Astrocyte (in vitro differentiated cells and primary cell): Measurements from ENCODE around the gene SPPL3. TPM values are rescaled to one million over a fixed set of nuclear protein-coding genes. Genes with fewer than 3 reads are reported as not detected.

Experiments used
- DNase-seq: peaks from one replicate; pipeline ENCODE4 v3.0.0-alpha.2; 2010; ENCODE audit warnings: low read depth
- FAIRE-seq: peaks from 2 replicates; lab custom pipeline; 2011; peaks lifted over from hg19 to GRCh38; lab: Jason Lieb, UNC
- H2AFZ ChIP-seq: 2 replicates; pipeline ENCODE4 v1.6.0; 2012; ENCODE audit warnings: low read depth, low read length, inconsistent platforms
- H3K27ac ChIP-seq: 2 replicates; pipeline ENCODE4 v1.5.1; 2011; ENCODE audit warnings: low read depth, low read length, inconsistent platforms
- H3K27me3 ChIP-seq: 2 replicates; pipeline ENCODE4 v1.6.0; 2011; ENCODE audit warnings: low read length, inconsistent platforms; ENCODE audit not compliant: insufficient read depth
- H3K36me3 ChIP-seq: 2 replicates; pipeline ENCODE4 v1.5.1; 2011; ENCODE audit warnings: low read length, inconsistent platforms; ENCODE audit not compliant: insufficient read depth
- H3K4me1 ChIP-seq: 2 replicates; pipeline ENCODE4 v1.5.1; 2011; ENCODE audit warnings: low read length, inconsistent platforms; ENCODE audit not compliant: insufficient read depth
- H3K4me2 ChIP-seq: 2 replicates; pipeline ENCODE4 v1.6.0; 2012; ENCODE audit warnings: low read length, inconsistent platforms
- H3K4me3 ChIP-seq: 2 replicates; pipeline ENCODE4 v1.5.1; 2011; ENCODE audit warnings: low read depth, mild to moderate bottlenecking, low read length, inconsistent platforms; ENCODE audit not compliant: insufficient read depth
- H3K79me2 ChIP-seq: 2 replicates; pipeline ENCODE4 v1.6.0; 2012; ENCODE audit warnings: mild to moderate bottlenecking, low read length, inconsistent platforms; ENCODE audit not compliant: insufficient read depth
- H3K9ac ChIP-seq: 2 replicates; pipeline ENCODE4 v1.6.0; 2012; ENCODE audit warnings: mild to moderate bottlenecking, low read length, inconsistent platforms
- H3K9me3 ChIP-seq: 2 replicates; pipeline ENCODE4 v1.5.1; 2012; ENCODE audit warnings: low read depth, mild to moderate bottlenecking, low read length, inconsistent platforms; ENCODE audit not compliant: insufficient read depth
- H4K20me1 ChIP-seq: 2 replicates; pipeline ENCODE4 v1.6.0; 2012; ENCODE audit warnings: low read length, inconsistent platforms; ENCODE audit not compliant: insufficient read depth
- H3K27ac Mint-ChIP-seq: one replicate; pipeline ENCODE4 v1.8.0; 2021; ENCODE audit warnings: mild to moderate bottlenecking, mixed read lengths; ENCODE audit not compliant: unreplicated experiment
- H3K27me3 Mint-ChIP-seq: one replicate; pipeline ENCODE4 v1.8.0; 2021; ENCODE audit warnings: low read depth, mixed read lengths; ENCODE audit not compliant: unreplicated experiment
- H3K36me3 Mint-ChIP-seq: one replicate; pipeline ENCODE4 v1.8.0; 2021; ENCODE audit warnings: low read depth, mixed read lengths; ENCODE audit not compliant: unreplicated experiment
- H3K4me1 Mint-ChIP-seq: one replicate; pipeline ENCODE4 v1.8.0; 2021; ENCODE audit warnings: low read depth, mixed read lengths; ENCODE audit not compliant: unreplicated experiment
- H3K4me3 Mint-ChIP-seq: one replicate; pipeline ENCODE4 v1.8.0; 2021; ENCODE audit warnings: mild to moderate bottlenecking, moderate library complexity, mixed read lengths; ENCODE audit not compliant: unreplicated experiment
- H3K9me3 Mint-ChIP-seq: one replicate; pipeline ENCODE4 v1.8.0; 2021; ENCODE audit warnings: mild to moderate bottlenecking, mixed read lengths; ENCODE audit not compliant: unreplicated experiment
- CTCF ChIP-seq: IDR thresholded peaks from 2 replicates; pipeline ENCODE4 v1.5.1; 2011; ENCODE audit warnings: low read depth, mild to moderate bottlenecking, inconsistent platforms, low read length, moderate library complexity; ENCODE audit not compliant: insufficient read depth
- EZH2 ChIP-seq: IDR thresholded peaks from 2 replicates; pipeline ENCODE4 v1.6.1; 2012; ENCODE audit warnings: mild to moderate bottlenecking, low read length, inconsistent platforms; ENCODE audit not compliant: insufficient read depth
- total RNA-seq: library from RNA; stranded (reverse); gene quantifications from 2 replicates; pipeline ENCODE4 v1.2.1, GENCODE V29; 2021

The SPPL3 gene
- total RNA-seq, 1 donor from 2014 or later = 48.3 TPM

- no peak overlapping the region for H3K27ac ChIP-seq
- H3K27me3 Mint-ChIP-seq = no peaks in the 10 kb centered on the region
- H3K4me1 Mint-ChIP-seq = peaks cover 22% of the 10 kb centered on the region
- H3K36me3 Mint-ChIP-seq = peaks cover 11% of the 10 kb centered on the region
- TF ChIP-seq EZH2 (no peak), CTCF (no peak)
- H3K27ac Mint-ChIP-seq = no peak overlapping the region
- H3K4me3 Mint-ChIP-seq = no peak overlapping the region
- H3K9me3 ChIP-seq = peaks cover 3% of the 10 kb centered on the region
- H3K4me1 ChIP-seq = no peaks in the 10 kb centered on the region
- no peak for DNase-seq
- peaks cover 18% of the 10 kb centered on the region for H4K20me1 ChIP-seq
- no peaks in the 10 kb centered on the region for H3K27me3 ChIP-seq
- no peak for FAIRE-seq
- no peak overlapping the region for H3K4me2 ChIP-seq
- no peak overlapping the region for H3K4me3 ChIP-seq
- H3K9ac ChIP-seq = no peak overlapping the region
- no peak overlapping the region for H2AFZ ChIP-seq
- peaks cover 5% of the 10 kb centered on the region for H3K9me3 Mint-ChIP-seq
- H3K36me3 ChIP-seq = no peaks in the 10 kb centered on the region
- H3K79me2 ChIP-seq = no peaks in the 10 kb centered on the region
These were observed 103.5 kb downstream of the SPPL3 start for GRCh38 chr12:120800665-120801064.

- no peak overlapping the region for H3K27ac Mint-ChIP-seq
These were observed 104.7 kb downstream of the SPPL3 start for GRCh38 chr12:120799243-120800045.

More at GRCh38 chr12:120799243-120800045, 104.7 kb downstream of the SPPL3 start:
- H3K36me3 ChIP-seq = no peaks in the 10 kb centered on the region
- Mint-ChIP-seq H3K36me3 (peaks cover 22% of the 10 kb centered on the region), H3K4me1 (peaks cover 22% of the 10 kb centered on the region), H3K4me3 (no peak overlapping the region), H3K27me3 (no peaks in the 10 kb centered on the region), H3K9me3 (peaks cover 13% of the 10 kb centered on the region)
- no peak for DNase-seq
- H3K27me3 ChIP-seq = no peaks in the 10 kb centered on the region
- H3K4me2 ChIP-seq = no peak overlapping the region
- no peak overlapping the region for H3K27ac ChIP-seq
- no peak overlapping the region for H2AFZ ChIP-seq
- no peaks in the 10 kb centered on the region for H3K79me2 ChIP-seq
- H4K20me1 ChIP-seq = peaks cover 15% of the 10 kb centered on the region
- peaks cover 6% of the 10 kb centered on the region for H3K9me3 ChIP-seq
- no peak for FAIRE-seq
- no peak overlapping the region for H3K9ac ChIP-seq
- no peak overlapping the region for H3K4me3 ChIP-seq
- H3K4me1 ChIP-seq = no peaks in the 10 kb centered on the region
- no peak for TF ChIP-seq EZH2
- no peak for TF ChIP-seq CTCF
